Hematopoietic multipotent progenitor cell treated with erythropoietin and hydrocortisone succinate and interleukin-3 and kit ligand, for 15 days (in vitro differentiated cells): ENCODE results near the gene GTF2F2.
"Not testable (repeated sequence)": the region's sequence is repeated elsewhere in the genome, so short reads cannot be mapped to it uniquely, and the experiment has no call there.

Source experiments
- DNase-seq: peaks from one replicate; pipeline ENCODE4 v3.0.0-alpha.2; 2015; ENCODE audit warnings: low spot score

Gene GTF2F2

GRCh38 chr13:45256254-45256653 lies 135.9 kb downstream of the GTF2F2 start:
- DNase-seq, result no peak

DNA sequence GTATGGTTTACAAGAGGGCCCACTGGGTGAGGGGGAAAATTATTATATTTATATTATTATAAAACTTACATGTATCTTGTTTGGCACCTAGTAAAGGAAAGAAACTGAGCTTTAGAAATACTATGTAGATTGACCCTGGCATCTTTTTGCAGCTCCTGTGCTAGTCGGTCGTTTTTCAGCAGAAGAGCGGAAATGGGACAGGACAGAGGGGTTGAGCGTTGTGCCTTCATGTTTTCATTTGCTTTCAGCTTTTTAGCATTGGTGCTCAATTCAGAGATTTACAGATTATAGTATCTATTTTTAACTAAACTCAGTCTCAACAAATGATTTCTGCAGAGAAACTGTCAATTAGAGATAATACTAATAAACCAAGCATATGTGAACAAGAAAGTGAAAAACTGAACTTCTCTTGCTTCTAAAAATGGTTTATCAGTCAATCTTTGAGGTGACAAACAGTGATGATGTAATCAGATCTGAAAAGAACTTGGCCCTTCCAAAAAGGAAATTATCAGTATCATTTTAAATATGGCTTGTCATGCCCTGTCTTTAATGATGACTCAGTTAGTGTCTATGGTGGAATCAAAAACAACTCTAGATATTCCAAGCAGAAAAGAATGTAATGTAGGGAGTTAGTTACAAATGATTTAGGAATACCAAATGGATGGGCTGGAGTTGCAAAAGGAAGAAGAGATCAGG lies 137.5 kb downstream of the GTF2F2 start:
- no peak for DNase-seq

- no peak for DNase-seq
Measured at GRCh38 chr13:45258334-45258675, 138.0 kb downstream of the GTF2F2 start.

DNA sequence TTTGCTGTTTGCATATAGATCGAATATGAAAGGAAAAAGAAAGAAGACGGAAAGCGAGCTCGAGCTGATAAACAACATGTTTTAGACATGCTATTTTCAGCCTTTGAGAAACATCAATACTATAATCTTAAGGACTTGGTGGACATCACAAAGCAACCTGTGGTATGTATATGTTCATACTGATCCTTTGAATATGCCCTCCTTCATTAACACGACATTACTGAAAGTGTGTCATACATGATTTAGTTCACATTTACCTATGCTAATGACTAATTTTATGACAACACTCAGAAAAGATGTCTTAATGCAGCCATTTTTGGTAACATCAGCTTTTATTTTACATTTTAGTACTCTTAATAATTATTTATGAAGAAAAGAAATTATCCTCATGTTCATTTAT lies 146.9 kb downstream of the GTF2F2 start:
- DNase-seq, result no peak

GRCh38 chr13:45269204-45269603 lies 148.9 kb downstream of the GTF2F2 start:
- DNase-seq, result no peak

GRCh38 chr13:45276913-45277312 lies 156.6 kb downstream of the GTF2F2 start:
- no peak for DNase-seq

DNA sequence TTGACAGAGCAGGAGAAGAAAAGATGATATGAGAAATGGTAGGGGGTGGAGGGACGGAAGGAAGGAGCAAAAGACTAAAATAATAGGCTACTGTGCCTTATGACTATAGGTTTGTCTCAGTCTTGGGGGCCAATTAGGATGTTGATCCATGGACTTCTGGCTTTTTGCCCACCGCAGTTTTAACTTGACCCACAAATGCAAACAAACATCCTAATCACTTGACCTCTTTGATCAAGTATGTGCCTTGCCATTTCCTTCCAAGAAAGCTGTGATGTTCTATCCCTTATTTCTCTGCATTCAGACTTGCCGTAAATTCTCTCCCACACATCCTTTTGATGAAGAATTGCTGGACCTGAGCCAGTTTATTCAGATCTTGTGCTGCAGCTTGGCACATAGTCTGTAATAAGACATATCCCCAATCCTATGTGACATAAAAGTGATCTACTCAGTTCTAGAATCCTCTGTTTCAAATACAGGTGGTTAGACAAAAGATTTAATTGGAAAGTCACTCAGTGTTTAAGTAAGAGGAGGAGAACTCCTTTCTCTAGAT lies 157.9 kb downstream of the GTF2F2 start:
- no peak for DNase-seq

GRCh38 chr13:45280011-45280410 lies 159.7 kb downstream of the GTF2F2 start:
- no peak for DNase-seq

- peak; percentile 83 for DNase-seq
Measured at GRCh38 chr13:45280751-45281634, 160.7 kb downstream of the GTF2F2 start.

GRCh38 chr13:45282994-45283393 lies 162.7 kb downstream of the GTF2F2 start:
- DNase-seq, result no peak

DNA sequence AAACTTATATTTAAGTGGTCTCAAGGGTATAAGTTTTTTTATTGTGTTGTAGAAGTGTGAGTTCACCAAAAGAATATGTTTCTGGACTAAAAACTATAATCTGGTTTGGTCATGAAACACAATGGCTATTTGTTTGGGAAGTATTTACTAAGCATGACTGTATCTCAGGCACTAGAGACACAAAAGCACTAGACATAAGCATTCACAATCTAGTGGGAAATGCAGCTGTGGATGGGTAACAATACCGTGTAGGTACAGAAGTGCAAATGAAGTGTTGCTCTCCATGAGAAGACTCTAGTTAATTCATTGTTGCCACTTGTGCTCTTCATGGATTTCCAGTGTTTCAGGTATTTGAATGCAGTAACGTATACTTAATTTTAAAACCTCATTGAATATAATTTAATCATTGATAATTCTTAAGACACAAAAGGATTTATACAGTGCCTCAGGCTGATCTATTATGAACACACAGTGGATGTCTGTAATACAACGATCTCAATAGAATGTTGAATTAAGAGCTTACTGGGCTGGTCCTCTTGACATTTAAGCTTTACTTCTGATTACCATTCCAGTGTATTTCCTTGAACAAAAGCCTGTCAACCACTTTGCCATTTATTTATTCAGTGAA lies 169.7 kb downstream of the GTF2F2 start:
- DNase-seq, result no peak

DNA sequence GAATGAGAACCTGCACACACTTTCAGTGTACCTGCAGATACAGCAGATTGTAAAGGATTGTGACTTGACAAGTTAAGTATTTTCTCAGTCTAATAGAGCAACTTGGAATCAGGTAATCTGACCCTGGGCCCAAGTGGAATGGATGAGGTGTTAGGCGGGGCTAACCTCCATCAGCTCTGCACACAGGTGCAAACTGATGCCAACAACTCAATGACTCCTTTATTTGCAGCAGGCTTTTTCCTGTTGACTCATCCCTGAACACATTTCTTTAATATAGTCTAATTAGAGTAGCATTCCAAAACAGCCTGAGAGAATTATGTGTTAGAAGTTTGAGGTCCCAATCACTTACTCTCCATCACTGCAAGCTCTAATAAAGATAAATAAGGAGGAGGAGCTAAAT lies 171.9 kb downstream of the GTF2F2 start:
- DNase-seq, result no peak

- DNase-seq, result no peak
Measured at GRCh38 chr13:45295536-45295935, 175.2 kb downstream of the GTF2F2 start.

DNA sequence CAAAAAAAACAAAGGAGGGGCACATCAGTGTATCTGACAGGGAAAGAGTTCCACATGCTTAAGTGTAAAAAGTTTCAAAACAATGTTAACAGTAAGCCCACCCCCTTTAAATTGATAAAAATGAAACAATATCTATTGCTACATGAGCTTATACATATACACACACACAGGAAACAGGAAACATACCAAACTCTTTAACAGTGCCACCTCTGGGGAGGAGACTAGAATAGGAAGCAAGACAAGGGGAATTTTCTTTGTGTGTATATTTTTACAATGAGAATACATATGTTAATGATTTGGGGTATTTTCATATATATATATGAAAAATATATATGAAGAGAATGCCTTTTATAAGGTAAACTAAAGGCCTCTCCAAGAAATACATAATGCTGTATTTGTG lies 175.9 kb downstream of the GTF2F2 start:
- DNase-seq, result no peak

GRCh38 chr13:45297456-45298205 lies 177.3 kb downstream of the GTF2F2 start:
- DNase-seq, result no peak

DNA sequence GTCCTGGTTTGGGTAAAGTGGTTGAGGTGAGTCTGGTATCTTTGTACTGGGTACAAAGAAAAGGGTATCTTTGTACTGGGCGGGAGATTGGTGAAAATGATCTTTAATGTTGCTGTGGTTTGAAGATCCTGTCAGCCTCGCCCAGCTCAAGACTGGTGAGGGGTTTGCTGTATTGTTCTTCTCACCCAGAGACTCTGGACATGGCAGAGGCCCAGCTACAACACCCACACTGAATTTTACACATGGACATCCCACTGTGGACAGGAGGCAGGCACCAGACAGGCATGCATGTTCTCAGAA lies 177.8 kb downstream of the GTF2F2 start:
- no peak for DNase-seq

- DNase-seq, result not testable (repeated sequence)
Measured at GRCh38 chr13:45298550-45298949, 178.2 kb downstream of the GTF2F2 start.

GRCh38 chr13:45299194-45299593 lies 178.9 kb downstream of the GTF2F2 start:
- peak; percentile 53 for DNase-seq

DNA sequence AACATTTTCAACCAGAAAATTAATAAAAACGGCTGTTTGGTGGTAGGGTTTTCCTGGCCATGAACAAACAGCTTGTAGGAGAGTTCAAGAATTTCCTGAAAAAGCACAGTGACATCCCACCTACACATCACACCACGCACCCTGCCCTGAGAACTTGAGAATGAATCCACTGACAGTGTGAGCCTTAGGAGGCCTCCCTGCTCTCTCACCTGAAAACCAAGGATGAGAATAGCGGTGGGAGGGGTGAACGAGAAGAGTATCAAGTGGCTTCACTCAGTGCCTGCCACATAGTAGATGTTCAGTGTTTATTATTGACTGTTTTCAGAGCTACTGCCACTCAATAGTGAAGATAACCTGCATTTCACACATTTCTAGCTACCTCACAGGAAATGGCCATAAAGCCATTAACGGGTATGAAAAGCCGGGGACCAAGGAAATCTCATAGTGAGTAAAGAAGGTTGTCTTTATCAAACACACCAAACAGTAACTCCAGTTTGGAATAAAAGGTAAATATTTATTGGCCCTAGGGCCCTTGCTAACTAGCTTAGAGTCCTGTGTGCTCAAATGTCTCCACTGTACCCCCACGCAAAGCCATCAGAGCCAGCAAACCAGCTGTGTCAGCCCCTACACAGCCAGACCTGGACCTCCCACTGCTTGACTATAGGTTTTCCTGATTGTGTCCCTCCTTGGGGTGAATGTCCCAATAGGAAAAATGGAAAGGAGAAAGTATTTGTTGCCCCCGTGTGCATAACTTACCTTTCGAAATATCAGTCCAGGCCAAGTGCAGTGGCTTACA lies 180.1 kb downstream of the GTF2F2 start:
- no peak for DNase-seq

GRCh38 chr13:45301263-45301662 lies 181.0 kb downstream of the GTF2F2 start:
- DNase-seq, result peak; percentile 54

GRCh38 chr13:45302507-45302906 lies 182.2 kb downstream of the GTF2F2 start:
- DNase-seq, result peak; percentile 17
